GM19328 (cell line): ENCODE results near the gene TAS2R60.

Source experiments
- ATAC-seq: cut with Tn5 transposase; IDR thresholded peaks from one replicate; pipeline ENCODE4 v1.9.1; 2021; ENCODE audit warnings: mild to moderate bottlenecking, moderate library complexity; ENCODE audit not compliant: unreplicated experiment

Gene TAS2R60

GRCh38 chr7:143437578-143437977 is 5.7 kb upstream of the TAS2R60 start:
- no peak for ATAC-seq

GRCh38 chr7:143439866-143440265 is 3.4 kb upstream of the TAS2R60 start:
- no peak for ATAC-seq

- ATAC-seq, result no peak
These were observed 970 bp downstream of the TAS2R60 start for GRCh38 chr7:143444063-143444782.

GRCh38 chr7:143444785-143445184 is 1.5 kb downstream of the TAS2R60 start:
- no peak for ATAC-seq

- ATAC-seq, result no peak
These were observed 4.2 kb downstream of the TAS2R60 start for GRCh38 chr7:143447466-143447865.

- no peak for ATAC-seq
These were observed 5.2 kb downstream of the TAS2R60 start for GRCh38 chr7:143448429-143448828.

GRCh38 chr7:143449793-143450192 is 6.5 kb downstream of the TAS2R60 start:
- no peak for ATAC-seq

- ATAC-seq, result no peak
These were observed 7.9 kb downstream of the TAS2R60 start for GRCh38 chr7:143451122-143451521.

- ATAC-seq, result no peak
These were observed 8.5 kb downstream of the TAS2R60 start for GRCh38 chr7:143451746-143452145.

GRCh38 chr7:143452495-143452894 is 9.2 kb downstream of the TAS2R60 start:
- ATAC-seq, result no peak

GRCh38 chr7:143454091-143454680 is 10.9 kb downstream of the TAS2R60 start:
- ATAC-seq, result no peak

GRCh38 chr7:143455491-143455890 is 12.2 kb downstream of the TAS2R60 start:
- ATAC-seq, result no peak

GRCh38 chr7:143455942-143456341 is 12.7 kb downstream of the TAS2R60 start:
- no peak for ATAC-seq

- no peak for ATAC-seq
These were observed 13.9 kb downstream of the TAS2R60 start for GRCh38 chr7:143456992-143457793.

- ATAC-seq, result no peak
These were observed 15.0 kb downstream of the TAS2R60 start for GRCh38 chr7:143458263-143458662.

GRCh38 chr7:143458681-143459080 is 15.4 kb downstream of the TAS2R60 start:
- no peak for ATAC-seq

GRCh38 chr7:143459359-143459758 is 16.1 kb downstream of the TAS2R60 start:
- no peak for ATAC-seq

GRCh38 chr7:143460271-143460979 is 17.2 kb downstream of the TAS2R60 start:
- ATAC-seq, result no peak

GRCh38 chr7:143462045-143462444 is 18.8 kb downstream of the TAS2R60 start:
- no peak for ATAC-seq

- no peak for ATAC-seq
These were observed 20.3 kb downstream of the TAS2R60 start for GRCh38 chr7:143463556-143463955.

- no peak for ATAC-seq
These were observed 20.7 kb downstream of the TAS2R60 start for GRCh38 chr7:143463957-143464356.
